DMS53 (cell line): Measurements from ENCODE around the gene BTG2.
"Not testable (repeated sequence)": the region's sequence is repeated elsewhere in the genome, so short reads cannot be mapped to it uniquely, and the experiment has no call there.

Experiments
- DNase-seq: peaks from one replicate; lab custom pipeline; 2025; lab: John Stamatoyannopoulos, UW

Gene BTG2, protein sequence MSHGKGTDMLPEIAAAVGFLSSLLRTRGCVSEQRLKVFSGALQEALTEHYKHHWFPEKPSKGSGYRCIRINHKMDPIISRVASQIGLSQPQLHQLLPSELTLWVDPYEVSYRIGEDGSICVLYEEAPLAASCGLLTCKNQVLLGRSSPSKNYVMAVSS

DNA sequence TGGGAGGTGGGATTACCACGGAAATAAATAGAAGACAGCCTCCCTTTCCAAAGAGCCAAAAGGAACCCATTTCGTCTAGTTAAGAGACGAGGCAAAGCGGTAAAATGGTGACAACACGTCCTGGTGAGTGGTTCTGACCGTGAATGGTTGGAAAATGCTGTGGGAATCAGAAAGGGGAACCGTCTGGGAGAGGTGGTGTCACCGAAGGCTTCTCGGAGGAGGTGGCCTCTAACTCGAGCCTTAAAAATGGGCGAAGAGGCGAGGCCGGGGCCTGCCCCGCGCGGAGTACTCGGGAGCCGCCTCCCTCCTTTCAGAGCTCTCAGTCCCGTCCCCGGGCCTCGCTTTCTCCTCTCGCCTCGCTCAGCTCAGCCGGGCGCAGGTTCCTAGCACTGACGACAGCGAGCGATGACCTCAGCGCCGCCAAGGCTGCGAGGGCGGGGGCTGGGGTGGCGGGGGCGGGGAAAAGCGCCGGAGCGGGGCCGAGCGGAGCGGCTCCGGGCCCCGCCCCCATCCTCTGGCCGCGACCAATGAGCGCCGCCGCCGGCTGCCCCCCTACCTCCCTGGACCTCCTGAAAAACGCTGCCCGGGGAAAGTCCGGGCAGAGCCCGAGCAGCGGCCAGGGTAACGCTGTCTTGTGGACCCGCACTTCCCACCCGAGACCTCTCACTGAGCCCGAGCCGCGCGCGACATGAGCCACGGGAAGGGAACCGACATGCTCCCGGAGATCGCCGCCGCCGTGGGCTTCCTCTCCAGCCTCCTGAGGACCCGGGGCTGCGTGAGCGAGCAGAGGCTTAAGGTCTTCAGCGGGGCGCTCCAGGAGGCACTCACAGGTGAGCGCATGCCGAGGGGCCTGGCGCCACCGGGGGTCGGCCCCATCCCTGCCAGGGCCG is at the start of gene BTG2:
BTG2 (plus strand) TSS at position 601 of the 890 bp plus-strand sequence; CDS start at position 689, 88 bp downstream.
- peak; percentile 99 for DNase-seq

GRCh38 chr1:203256636-203257035 is 48.7 kb upstream of the BTG2 start:
- peak; percentile 45 for DNase-seq

GRCh38 chr1:203263496-203263895 is 41.8 kb upstream of the BTG2 start:
- DNase-seq: no peak

GRCh38 chr1:203264052-203264501 is 41.2 kb upstream of the BTG2 start:
- no peak for DNase-seq

DNA sequence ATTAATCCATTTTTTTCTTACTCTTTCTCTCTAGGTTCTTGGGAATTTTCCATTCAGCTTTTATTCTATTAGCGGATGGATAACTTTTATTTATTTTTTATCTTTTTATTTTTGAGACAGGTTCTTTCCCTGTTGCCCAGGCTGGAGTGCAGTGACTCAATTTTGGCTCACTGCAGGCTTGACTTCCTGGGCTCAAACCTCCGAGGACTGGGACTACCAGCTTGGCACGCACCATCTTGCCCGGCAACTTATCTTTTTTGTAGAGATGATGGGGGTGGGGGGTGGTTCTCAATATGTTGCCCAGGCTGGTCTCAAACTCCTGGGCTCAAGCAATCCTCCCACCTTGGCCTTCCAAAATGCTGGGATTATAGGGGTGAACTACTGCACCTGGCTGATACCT is 39.8 kb upstream of the BTG2 start:
- no peak for DNase-seq

DNA sequence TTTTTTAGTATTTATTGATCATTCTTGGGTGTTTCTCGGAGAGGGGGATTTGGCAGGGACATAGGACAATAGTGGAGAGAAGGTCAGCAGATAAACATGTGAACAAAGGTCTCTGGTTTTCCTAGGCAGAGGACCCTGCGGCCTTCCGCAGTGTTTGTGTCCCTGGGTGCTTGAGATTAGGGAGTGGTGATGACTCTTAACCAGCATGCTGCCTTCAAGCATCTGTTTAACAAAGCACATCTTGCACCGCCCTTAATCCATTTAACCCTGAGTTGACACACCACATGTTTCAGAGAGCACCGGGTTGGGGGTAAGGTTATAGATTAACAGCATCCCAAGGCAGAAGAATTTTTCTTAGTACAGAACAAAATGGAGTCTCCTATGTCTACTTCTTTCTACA is 39.2 kb upstream of the BTG2 start:
- DNase-seq: not testable (repeated sequence)

DNA sequence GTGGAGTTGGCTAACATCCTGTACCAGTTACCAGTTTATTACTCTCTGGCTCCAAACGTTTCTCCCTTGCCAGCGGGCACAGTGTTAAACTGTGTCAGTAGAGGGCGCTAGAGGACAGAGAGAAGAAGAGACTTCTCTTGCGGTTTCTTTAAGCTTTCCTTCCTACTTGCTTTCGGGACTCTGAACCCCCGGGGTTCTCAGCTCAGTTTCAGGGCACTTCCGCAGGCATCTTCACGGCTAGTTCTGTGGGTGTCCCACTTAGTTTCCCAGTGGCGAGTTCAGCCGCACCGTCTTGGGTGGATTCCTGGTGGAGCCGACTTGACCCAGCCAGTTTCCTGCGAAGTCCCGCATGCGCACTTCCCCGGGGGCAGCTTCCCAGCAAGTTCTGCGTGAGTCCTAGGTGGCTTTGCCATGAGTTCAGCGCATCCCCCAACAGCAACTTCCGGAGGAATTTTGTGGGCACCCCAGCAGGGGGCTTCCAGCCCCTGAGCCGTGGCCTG is 37.9 kb upstream of the BTG2 start:
- DNase-seq: peak; percentile 95

- DNase-seq: no peak
These were observed 37.4 kb upstream of the BTG2 start for GRCh38 chr1:203267912-203268311.

DNA sequence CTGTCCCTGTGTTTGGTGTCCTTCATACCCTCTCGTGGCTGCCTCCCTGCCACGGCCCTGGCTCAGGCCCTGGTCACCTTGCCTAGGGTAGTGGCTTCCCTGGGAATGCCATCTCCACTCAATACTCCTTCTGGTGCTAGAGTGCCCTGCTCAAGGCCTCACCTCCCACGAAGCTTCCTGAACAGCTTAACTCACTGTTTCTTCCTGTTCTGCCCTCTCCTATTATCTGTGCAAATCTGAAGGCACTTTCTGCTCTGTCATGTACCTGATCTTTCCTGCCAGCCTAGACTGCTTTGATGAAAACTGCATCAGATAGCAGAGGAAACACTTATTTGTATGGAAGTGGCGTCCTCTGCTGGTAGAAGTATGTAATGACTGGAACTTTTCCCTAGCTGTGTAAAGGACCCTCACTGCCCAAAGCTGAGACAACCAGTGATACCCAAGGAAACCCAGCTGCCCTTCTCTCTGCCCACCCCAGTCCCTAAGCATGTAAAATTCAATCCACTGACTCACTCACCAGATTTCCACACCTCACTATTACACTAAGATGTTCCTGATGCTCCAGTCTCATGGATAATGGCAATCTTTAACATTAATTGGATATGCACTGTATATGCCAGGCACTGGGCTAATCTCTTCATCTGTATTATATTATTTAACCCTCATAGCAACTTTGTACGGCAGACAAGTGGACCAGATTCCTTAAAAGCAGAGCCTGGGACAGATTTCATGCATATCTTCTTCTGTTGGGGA is 36.2 kb upstream of the BTG2 start:
- DNase-seq: peak; percentile 94

DNA sequence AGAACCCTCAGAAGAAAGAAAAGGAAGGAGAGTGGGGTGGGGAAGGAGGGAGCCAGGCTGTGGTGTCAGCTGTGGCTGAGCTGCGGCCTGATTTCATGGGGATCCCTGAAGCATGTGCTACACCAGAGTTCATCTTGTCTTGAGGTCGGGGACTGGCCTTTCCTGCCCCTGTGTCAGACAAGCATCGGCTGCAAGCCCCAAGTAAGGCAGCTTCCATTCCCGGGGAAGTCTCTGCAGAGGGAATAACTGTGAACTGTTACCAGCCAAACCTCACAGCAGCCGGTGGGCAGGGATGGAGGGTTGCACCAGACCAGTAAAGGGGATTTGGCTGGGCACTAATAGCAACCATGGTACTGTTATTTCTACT is 35.7 kb upstream of the BTG2 start:
- DNase-seq: no peak

- DNase-seq: no peak
These were observed 34.9 kb upstream of the BTG2 start for GRCh38 chr1:203270448-203270847.

- peak; percentile 57 for DNase-seq
These were observed 34.1 kb upstream of the BTG2 start for GRCh38 chr1:203271018-203271743.

DNA sequence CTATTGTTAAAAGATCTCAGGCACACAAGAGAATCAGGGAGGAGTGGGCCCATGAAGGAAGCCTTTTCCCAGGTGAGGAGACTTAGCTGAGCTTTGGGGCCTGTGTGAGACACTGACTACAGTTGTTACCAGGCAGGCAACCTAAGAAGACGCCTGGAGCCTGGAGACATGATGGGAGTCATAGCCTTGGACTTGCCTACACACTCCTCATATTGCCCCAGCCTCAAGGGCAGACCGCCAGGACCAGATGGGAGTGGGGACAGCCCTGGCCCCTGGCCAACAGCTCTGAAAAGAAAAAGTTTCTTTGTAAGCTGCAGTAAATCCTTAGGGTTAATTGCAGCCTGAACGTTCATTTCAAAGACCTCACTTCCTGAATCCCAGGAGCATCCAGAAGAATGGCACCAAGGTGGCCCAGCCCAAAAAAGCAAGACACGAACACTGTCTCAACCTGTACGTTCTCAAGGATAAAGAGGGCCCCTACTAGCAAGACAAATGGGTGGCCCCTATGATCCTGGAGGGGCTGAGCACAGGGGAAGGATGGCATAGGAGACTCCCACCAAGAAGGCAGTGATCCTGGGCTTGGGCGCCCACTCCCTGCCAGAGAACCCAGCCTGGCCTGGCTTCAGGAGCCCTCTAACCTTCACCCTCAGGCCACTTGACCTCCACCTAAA is 33.2 kb upstream of the BTG2 start:
- DNase-seq: no peak

- no peak for DNase-seq
These were observed 32.6 kb upstream of the BTG2 start for GRCh38 chr1:203272633-203273205.

DNA sequence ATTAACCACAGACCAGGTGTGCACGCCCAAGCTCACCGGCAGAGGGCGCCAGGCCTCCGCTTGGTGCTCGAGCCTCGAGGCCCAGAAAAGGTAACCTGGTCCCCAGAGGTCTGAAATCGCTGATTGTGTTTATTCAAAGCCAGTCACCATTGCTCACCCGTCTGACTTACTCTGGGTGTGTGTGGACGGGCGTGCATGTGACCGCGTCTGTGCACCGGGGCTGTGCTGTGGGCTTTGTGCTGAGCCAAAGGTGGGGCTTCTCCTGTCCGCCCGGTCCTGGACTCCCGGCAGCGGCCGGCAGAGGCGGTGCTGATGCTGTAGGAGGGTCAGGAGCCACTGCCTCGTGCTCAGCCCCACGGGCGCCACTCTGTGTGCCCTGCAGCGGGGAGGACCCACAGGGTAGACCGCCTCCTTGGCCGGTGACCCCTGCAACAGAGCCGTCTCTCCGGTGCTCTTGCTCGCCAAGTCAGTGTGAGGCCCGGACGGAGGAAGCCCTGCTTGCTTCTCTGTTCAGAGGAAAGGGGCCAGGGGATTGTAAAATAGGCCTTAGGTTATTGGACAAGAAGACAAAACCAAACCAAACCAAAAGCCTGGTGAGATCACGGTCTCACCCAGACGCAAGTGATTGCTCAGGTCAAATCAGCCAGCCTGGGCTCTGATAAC is 32.0 kb upstream of the BTG2 start:
- DNase-seq: peak; percentile 96

DNA sequence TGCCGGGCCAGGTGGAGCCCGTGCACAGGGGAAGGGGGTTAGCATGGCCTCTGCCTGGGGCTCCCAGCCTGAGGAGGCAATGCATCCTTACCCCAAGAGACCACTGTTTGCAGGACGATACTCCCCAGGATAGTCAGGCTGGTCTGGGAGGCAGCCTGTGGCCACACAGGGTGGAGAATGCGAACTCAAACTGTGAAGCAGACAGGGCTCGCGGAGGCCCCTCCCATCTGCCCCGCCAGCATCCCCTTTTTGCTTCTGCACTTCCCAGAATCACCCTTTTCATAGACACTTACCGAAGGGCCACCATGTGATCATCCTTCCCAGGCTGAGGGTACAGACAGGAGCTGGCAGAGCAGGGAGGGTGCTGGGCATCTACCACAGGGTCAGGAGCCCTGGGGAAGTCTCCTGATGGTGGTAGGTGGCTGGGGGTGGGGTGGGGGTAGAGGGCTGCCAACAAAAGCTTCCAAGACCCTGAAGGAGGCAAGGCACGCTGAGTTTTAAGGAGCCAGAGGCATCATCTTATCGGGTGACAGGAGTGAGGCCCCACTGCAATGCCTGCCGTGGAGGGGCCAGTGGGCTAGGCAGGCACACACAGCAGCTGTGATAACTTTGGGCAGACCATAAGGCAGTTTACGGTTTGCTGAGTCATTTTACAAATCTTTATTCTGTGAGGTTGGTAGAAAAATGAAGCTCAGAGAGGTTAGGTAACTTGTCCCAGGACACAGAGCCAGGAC is 31.3 kb upstream of the BTG2 start:
- DNase-seq: no peak

- peak; percentile 58 for DNase-seq
These were observed 30.5 kb upstream of the BTG2 start for GRCh38 chr1:203274603-203275381.

DNA sequence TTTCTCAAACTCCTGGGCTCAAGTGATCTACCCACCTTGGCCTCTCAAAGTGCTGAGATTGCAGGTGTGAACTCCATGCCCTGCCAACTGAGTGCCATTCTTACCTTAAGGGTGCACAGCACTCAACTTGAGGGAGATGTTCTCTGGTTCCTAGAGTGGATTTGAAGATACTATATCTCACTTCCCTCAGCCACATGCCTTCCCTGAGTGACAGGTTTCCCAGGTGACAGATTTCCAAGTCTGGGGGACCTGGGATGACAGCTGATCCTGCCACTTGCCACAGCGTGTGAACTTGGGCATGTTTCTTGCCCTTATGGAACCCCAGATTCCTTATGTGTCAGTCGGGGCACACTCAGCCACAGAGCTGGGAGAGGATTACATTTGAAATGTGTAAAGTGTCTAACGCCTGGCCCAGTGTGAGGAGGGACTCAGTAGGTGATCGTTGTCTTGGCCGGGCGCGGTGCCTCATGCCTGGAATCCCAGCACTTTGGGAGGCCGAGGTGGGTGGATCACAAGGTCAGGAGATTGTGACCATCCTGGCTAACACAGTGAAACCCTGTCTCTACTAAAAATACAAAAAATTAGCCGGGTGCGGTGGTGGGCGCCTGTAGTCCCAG is 29.6 kb upstream of the BTG2 start:
- no peak for DNase-seq
